Ishikawa (cell line): ENCODE data around the gene SMIM7.

ENCODE experiments used
- CEBPB ChIP-seq: IDR thresholded peaks from 2 replicates; pipeline ENCODE4 v1.6.1; 2012
- CREB1 ChIP-seq: IDR thresholded peaks from 2 replicates; pipeline ENCODE4 v1.6.1; 2012; ENCODE audit warnings: low read depth
- EGR1 ChIP-seq: IDR thresholded peaks from 2 replicates; pipeline ENCODE4 v1.6.1; 2012
- EP300 ChIP-seq: IDR thresholded peaks from 2 replicates; pipeline ENCODE4 v1.6.1; 2012; ENCODE audit warnings: borderline replicate concordance
- FOXM1 ChIP-seq: IDR thresholded peaks from 2 replicates; pipeline ENCODE4 v1.6.1; 2012; ENCODE audit warnings: low read depth, borderline replicate concordance
- NFIC ChIP-seq: IDR thresholded peaks from 2 replicates; pipeline ENCODE4 v1.6.1; 2012
- RAD21 ChIP-seq: IDR thresholded peaks from 2 replicates; pipeline ENCODE4 v1.6.1; 2012; ENCODE audit warnings: low read depth
- TAF1 ChIP-seq: IDR thresholded peaks from 2 replicates; pipeline ENCODE4 v1.6.1; 2012; ENCODE audit warnings: low read depth, mild to moderate bottlenecking
- TCF12 ChIP-seq: IDR thresholded peaks from 2 replicates; pipeline ENCODE4 v1.6.1; 2012; ENCODE audit warnings: low read depth
- TEAD4 ChIP-seq: IDR thresholded peaks from 2 replicates; pipeline ENCODE4 v1.6.1; 2012
- YY1 ChIP-seq: IDR thresholded peaks from 2 replicates; pipeline ENCODE4 v1.6.1; 2012; ENCODE audit warnings: low read depth
- ZBTB7A ChIP-seq: IDR thresholded peaks from 2 replicates; pipeline ENCODE4 v1.6.1; 2012; ENCODE audit warnings: low read depth
- TF ChIP-seq, protein P1 (sequence below): IDR thresholded peaks from 2 replicates; pipeline ENCODE4 v1.6.1; 2012
- TF ChIP-seq, protein P2 (sequence below): IDR thresholded peaks from 2 replicates; pipeline ENCODE4 v1.6.1; 2012; ENCODE audit warnings: low read depth, mild to moderate bottlenecking
- TF ChIP-seq, protein P3 (sequence below): IDR thresholded peaks from 2 replicates; pipeline ENCODE4 v1.6.1; 2012

Gene SMIM7

DNA sequence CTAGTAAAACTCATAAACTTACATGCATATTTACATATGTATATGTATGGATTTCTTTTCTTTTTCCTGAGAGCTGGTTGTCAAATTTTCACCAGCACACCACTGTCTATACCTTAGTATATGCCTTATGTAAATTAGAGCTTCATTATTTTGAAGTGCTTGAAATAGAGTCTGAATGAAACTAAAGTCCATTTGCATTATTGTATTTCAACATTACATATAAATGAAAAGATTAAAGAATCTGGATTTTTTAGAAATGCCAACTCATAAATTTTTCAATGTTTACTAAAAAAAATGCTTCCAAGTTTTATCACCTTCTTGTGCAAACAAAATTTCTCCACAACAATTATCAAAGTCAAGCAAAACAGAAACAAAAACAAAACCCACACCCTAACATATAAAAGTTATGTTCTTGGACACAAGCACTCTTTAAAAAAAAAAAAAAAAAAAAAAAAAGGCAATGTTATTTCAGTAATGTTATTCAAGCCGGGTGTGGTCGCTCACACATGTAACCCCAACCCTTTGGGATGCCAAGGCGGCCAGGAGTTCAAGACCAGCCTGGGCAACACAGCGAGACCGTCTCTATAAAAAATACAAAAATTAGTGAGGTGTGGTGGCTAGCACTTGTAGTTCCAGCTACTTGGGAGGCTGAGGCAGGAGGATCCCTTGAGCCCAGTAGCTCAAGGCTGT lies 50.3 kb downstream of the SMIM7 start:
- TF ChIP-seq FOXM1 = no peak
- TF ChIP-seq EP300 = no peak
- TF ChIP-seq, protein P1, sequence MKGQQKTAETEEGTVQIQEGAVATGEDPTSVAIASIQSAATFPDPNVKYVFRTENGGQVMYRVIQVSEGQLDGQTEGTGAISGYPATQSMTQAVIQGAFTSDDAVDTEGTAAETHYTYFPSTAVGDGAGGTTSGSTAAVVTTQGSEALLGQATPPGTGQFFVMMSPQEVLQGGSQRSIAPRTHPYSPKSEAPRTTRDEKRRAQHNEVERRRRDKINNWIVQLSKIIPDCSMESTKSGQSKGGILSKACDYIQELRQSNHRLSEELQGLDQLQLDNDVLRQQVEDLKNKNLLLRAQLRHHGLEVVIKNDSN = no peak
- no peak for TF ChIP-seq YY1
- TF ChIP-seq, protein P2, sequence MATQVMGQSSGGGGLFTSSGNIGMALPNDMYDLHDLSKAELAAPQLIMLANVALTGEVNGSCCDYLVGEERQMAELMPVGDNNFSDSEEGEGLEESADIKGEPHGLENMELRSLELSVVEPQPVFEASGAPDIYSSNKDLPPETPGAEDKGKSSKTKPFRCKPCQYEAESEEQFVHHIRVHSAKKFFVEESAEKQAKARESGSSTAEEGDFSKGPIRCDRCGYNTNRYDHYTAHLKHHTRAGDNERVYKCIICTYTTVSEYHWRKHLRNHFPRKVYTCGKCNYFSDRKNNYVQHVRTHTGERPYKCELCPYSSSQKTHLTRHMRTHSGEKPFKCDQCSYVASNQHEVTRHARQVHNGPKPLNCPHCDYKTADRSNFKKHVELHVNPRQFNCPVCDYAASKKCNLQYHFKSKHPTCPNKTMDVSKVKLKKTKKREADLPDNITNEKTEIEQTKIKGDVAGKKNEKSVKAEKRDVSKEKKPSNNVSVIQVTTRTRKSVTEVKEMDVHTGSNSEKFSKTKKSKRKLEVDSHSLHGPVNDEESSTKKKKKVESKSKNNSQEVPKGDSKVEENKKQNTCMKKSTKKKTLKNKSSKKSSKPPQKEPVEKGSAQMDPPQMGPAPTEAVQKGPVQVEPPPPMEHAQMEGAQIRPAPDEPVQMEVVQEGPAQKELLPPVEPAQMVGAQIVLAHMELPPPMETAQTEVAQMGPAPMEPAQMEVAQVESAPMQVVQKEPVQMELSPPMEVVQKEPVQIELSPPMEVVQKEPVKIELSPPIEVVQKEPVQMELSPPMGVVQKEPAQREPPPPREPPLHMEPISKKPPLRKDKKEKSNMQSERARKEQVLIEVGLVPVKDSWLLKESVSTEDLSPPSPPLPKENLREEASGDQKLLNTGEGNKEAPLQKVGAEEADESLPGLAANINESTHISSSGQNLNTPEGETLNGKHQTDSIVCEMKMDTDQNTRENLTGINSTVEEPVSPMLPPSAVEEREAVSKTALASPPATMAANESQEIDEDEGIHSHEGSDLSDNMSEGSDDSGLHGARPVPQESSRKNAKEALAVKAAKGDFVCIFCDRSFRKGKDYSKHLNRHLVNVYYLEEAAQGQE = no peak
- no peak for TF ChIP-seq ZBTB7A
- TF ChIP-seq RAD21 = no peak
- no peak for TF ChIP-seq EGR1
- TF ChIP-seq NFIC = no peak
- no peak for TF ChIP-seq TEAD4
- TF ChIP-seq TAF1 = no peak
- TF ChIP-seq, protein P3, sequence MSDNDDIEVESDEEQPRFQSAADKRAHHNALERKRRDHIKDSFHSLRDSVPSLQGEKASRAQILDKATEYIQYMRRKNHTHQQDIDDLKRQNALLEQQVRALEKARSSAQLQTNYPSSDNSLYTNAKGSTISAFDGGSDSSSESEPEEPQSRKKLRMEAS = no peak
- TF ChIP-seq CEBPB = no peak
- no peak for TF ChIP-seq TCF12
- TF ChIP-seq CREB1 = no peak

DNA sequence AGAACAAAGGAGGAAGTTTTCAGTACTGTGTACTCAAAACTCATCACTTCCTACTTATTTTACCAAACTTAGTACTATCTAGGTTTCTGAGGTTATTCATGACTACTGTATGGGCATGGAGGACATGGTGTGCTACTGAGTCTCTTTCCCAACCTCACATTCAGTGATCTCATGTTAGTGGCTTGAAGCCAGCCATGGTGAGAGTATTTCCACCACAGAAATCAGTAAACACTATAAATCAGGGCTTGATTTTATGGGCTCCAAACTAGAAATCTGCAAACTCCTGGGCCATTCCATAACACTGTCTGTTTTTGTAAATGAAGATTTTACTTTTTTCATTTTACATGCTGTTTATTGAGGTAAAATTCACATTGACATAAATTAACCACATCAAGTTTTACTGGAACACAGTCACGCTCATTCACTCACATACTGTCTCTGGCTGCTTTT lies 51.6 kb downstream of the SMIM7 start:
- no peak for TF ChIP-seq CREB1
- no peak for TF ChIP-seq ZBTB7A
- TF ChIP-seq, protein P3 = no peak
- no peak for TF ChIP-seq NFIC
- TF ChIP-seq FOXM1 = no peak
- no peak for TF ChIP-seq TAF1
- TF ChIP-seq CEBPB = no peak
- no peak for TF ChIP-seq EP300
- TF ChIP-seq TEAD4 = no peak
- TF ChIP-seq, protein P1 = no peak
- TF ChIP-seq RAD21 = no peak
- no peak for TF ChIP-seq TCF12
- no peak for TF ChIP-seq EGR1
- TF ChIP-seq, protein P2 = no peak
- TF ChIP-seq YY1 = no peak

DNA sequence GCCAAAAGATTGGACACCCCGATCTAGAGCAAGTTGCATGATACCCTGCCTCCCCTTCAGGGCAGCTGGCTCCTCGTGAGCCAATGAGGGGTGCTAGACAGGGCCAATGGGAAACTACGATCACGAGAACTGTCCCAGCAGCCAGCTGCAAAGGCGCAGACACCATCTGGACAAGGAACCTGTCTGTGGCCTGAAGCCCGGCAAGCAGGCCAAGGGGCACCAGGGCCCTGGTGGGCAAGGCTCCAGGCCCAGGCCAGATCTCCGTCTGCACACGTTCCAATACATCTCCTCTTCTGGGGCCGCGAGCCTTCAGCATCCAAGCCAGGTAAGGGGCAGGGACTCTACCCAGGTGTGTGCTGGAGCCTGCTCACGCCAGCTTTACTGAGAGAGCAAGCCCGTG lies 52.1 kb downstream of the SMIM7 start:
- TF ChIP-seq RAD21 = no peak
- TF ChIP-seq, protein P1 = no peak
- TF ChIP-seq TAF1 = no peak
- TF ChIP-seq YY1 = no peak
- no peak for TF ChIP-seq FOXM1
- TF ChIP-seq EGR1 = no peak
- no peak for TF ChIP-seq TCF12
- TF ChIP-seq, protein P3 = no peak
- TF ChIP-seq CEBPB = no peak
- no peak for TF ChIP-seq NFIC
- no peak for TF ChIP-seq EP300

DNA sequence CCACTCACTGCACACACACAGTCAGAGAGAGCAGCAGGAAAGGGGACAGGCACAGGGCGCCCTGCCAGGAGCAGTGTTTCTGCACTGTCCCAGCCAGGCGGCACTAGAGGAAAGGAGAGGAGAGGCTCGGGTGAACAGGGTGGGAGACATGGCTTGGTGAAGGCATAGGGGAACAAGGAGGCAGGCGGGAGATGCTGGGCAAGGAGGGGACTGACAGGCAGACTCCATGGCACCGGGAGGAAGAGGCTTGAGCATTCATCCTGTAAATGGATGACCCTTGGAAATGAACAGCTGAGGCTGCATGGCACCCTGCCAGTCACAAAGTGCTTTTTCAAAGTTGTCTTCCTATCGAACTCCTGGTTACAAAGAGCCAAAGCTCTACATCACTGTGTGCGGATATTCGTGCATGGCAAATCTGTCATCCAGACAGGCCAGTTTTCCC lies 54.4 kb downstream of the SMIM7 start:
- TF ChIP-seq YY1 (no peak), TEAD4 (no peak), TAF1 (no peak), RAD21 (no peak), EGR1 (no peak), EP300 (no peak), CEBPB (no peak), ZBTB7A (no peak), CREB1 (no peak), NFIC (no peak), FOXM1 (no peak)
- TF ChIP-seq, protein P2 = no peak
- TF ChIP-seq, protein P3 = no peak
- TF ChIP-seq, protein P1 = no peak
